ENCODE results near the gene DMC1.

DMC1 gene

GRCh38 chr22:38479096-38479837 lies 90.7 kb downstream of the DMC1 start:
- H3F3A ChIP-seq (ENCODE audit: insufficient read depth, low read length), result peaks cover 38% of the 10 kb centered on the region
- peaks cover 9% of the 10 kb centered on the region; the same call in 1 of the 2 replicates for H3K4me1 ChIP-seq (ENCODE audit: low read length)
- no peak overlapping the region for H3K4me3 ChIP-seq (ENCODE audit: low read length)
- no peak overlapping the region for H2AFZ ChIP-seq (ENCODE audit: low read length)
- H3K27me3 ChIP-seq (replicated peaks; ENCODE audit: insufficient read depth, low read length), result no peaks in the 10 kb centered on the region
- no peak overlapping the region for H3K4me2 ChIP-seq (ENCODE audit: low read depth, low read length)
- H3K79me2 ChIP-seq (ENCODE audit: low read length), result no peaks in the 10 kb centered on the region
- H4K20me1 ChIP-seq (ENCODE audit: insufficient read depth, low read length), result no peaks in the 10 kb centered on the region
- TF ChIP-seq EZH2 (optimal IDR thresholded peaks at IDR 0.05; ENCODE audit: low read depth, low read length), result no peak
- TF ChIP-seq CTCF (IDR thresholded peaks at IDR 0.05; ENCODE audit: low read length), result no peak
- TF ChIP-seq EZH2phosphoT487 (IDR thresholded peaks at IDR 0.05; ENCODE audit: low read length), result no peak
- no peak overlapping the region for H3K27ac ChIP-seq (ENCODE audit: low read length)
- peaks cover 8% of the 10 kb centered on the region; the same call in 1 of the 2 replicates for H3K36me3 ChIP-seq (replicated peaks; ENCODE audit: insufficient read depth, low read length)
- H3K9me3 ChIP-seq (replicated peaks; ENCODE audit: insufficient read depth, low read length), result no peaks in the 10 kb centered on the region
- no peaks in the 10 kb centered on the region for H3K9me2 ChIP-seq (replicated peaks; ENCODE audit: insufficient read depth, low read length)
- H3K9ac ChIP-seq (ENCODE audit: low read length), result no peak overlapping the region
- DNase-seq, result no peak

GRCh38 chr22:38477585-38477984 lies 92.4 kb downstream of the DMC1 start:
- no peaks in the 10 kb centered on the region for H3K79me2 ChIP-seq (ENCODE audit: low read length)
- H4K20me1 ChIP-seq (ENCODE audit: insufficient read depth, low read length), result no peaks in the 10 kb centered on the region
- no peak overlapping the region for H2AFZ ChIP-seq (ENCODE audit: low read length)
- H3K27me3 ChIP-seq (replicated peaks; ENCODE audit: insufficient read depth, low read length), result no peaks in the 10 kb centered on the region
- no peaks in the 10 kb centered on the region for H3K9me3 ChIP-seq (replicated peaks; ENCODE audit: insufficient read depth, low read length)
- H3K9ac ChIP-seq (ENCODE audit: low read length), result no peak overlapping the region
- no peak overlapping the region for H3K4me2 ChIP-seq (ENCODE audit: low read depth, low read length)
- no peaks in the 10 kb centered on the region for H3K9me2 ChIP-seq (replicated peaks; ENCODE audit: insufficient read depth, low read length)
- H3K36me3 ChIP-seq (replicated peaks; ENCODE audit: insufficient read depth, low read length), result no peaks in the 10 kb centered on the region
- H3K4me3 ChIP-seq (ENCODE audit: low read length), result no peak overlapping the region
- DNase-seq, result no peak
- H3F3A ChIP-seq (ENCODE audit: insufficient read depth, low read length), result peaks cover 23% of the 10 kb centered on the region
- no peak overlapping the region for H3K27ac ChIP-seq (ENCODE audit: low read length)
- no peaks in the 10 kb centered on the region for H3K4me1 ChIP-seq (ENCODE audit: low read length)
- no peak for TF ChIP-seq EZH2phosphoT487 (IDR thresholded peaks at IDR 0.05; ENCODE audit: low read length)
- TF ChIP-seq EZH2 (optimal IDR thresholded peaks at IDR 0.05; ENCODE audit: low read depth, low read length), result no peak
- no peak for TF ChIP-seq CTCF (IDR thresholded peaks at IDR 0.05; ENCODE audit: low read length)

- H3K4me3 ChIP-seq (ENCODE audit: low read length), result no peak overlapping the region
- no peaks in the 10 kb centered on the region for H3K36me3 ChIP-seq (replicated peaks; ENCODE audit: insufficient read depth, low read length)
- no peak overlapping the region for H3K9ac ChIP-seq (ENCODE audit: low read length)
- TF ChIP-seq CTCF (IDR thresholded peaks at IDR 0.05; ENCODE audit: low read length) (no peak), EZH2phosphoT487 (IDR thresholded peaks at IDR 0.05; ENCODE audit: low read length) (no peak), EZH2 (optimal IDR thresholded peaks at IDR 0.05; ENCODE audit: low read depth, low read length) (no peak)
- DNase-seq, result no peak
- no peak overlapping the region for H2AFZ ChIP-seq (ENCODE audit: low read length)
- H3K27me3 ChIP-seq (replicated peaks; ENCODE audit: insufficient read depth, low read length), result no peaks in the 10 kb centered on the region
- no peaks in the 10 kb centered on the region for H3K9me2 ChIP-seq (replicated peaks; ENCODE audit: insufficient read depth, low read length)
- no peak overlapping the region for H3K27ac ChIP-seq (ENCODE audit: low read length)
- no peaks in the 10 kb centered on the region for H4K20me1 ChIP-seq (ENCODE audit: insufficient read depth, low read length)
- H3K9me3 ChIP-seq (replicated peaks; ENCODE audit: insufficient read depth, low read length), result no peaks in the 10 kb centered on the region
- H3F3A ChIP-seq (ENCODE audit: insufficient read depth, low read length), result 0 out of 2 replicates have a peak, but pooled peaks cover 3% of the 10 kb centered on the region
- H3K79me2 ChIP-seq (ENCODE audit: low read length), result no peaks in the 10 kb centered on the region
- H3K4me2 ChIP-seq (ENCODE audit: low read depth, low read length), result no peak overlapping the region
- no peaks in the 10 kb centered on the region for H3K4me1 ChIP-seq (ENCODE audit: low read length)
Measured at GRCh38 chr22:38474003-38474607, 95.9 kb downstream of the DMC1 start.
